ENCODE data around the gene DMPK.
A peak's percentile ranks its signal among the peaks of the same experiment; 100 is the strongest.

DMPK gene

DNA sequence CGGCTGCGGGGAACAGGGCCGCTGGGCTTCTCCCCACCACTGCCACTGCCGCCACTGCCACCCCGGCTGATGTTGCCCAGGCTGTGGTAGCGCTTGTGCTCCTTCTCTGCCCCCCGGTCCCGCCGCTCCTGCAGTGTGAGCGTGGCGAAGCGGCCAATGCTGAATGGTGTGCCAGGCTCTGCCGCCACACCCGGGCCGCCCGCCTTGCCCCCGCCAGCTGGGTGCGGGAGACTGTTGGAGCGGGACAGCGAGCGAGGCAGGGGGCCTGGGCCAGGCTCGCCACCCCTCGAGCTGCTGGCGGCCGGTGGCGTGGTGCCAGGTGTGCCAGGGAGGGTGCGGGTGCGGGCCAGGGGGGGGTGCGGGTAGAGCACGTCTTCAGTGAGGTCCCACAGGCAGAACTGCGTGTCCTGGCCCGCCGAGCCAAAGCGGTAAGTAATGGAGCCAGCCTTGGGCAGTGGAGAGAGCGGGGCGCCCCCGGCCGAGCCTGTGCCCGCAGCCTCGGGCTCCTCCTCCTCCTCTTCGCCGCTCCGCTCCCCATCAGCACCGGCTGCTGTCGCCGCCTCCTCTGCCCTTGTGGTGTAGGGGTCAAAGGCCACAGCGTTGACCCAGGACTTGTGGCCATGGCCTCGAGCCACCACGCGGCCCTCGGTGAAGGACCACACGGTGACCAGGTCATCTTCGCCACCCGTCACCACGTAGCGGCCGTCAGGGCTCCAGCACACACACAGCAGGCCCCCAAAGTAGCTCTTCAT, 3.7 kb upstream of the DMPK start:
- DNase-seq (ENCODE audit: low read depth, low spot score), result no peak

DNA sequence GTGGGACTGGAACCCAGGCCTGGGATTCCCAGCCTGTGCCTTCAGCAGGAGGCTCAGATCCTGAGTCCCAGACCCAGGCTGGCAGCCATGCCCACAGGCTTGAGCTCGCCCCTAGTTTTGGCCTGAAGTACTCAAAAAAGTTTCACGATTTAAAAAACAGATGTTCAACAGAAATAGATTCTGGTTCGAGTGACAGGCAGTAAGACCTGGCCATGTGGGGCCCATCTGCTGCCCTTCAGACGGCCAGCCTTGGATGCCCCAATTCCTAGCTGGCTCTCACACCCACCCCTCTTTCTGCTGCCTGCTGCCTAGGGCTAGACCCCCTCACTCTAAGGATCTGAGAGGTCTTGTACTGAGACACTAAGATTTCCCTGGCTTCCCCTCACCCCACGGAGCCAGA, 2.8 kb upstream of the DMPK start:
- DNase-seq (ENCODE audit: low read depth, low spot score), result no peak

DNA sequence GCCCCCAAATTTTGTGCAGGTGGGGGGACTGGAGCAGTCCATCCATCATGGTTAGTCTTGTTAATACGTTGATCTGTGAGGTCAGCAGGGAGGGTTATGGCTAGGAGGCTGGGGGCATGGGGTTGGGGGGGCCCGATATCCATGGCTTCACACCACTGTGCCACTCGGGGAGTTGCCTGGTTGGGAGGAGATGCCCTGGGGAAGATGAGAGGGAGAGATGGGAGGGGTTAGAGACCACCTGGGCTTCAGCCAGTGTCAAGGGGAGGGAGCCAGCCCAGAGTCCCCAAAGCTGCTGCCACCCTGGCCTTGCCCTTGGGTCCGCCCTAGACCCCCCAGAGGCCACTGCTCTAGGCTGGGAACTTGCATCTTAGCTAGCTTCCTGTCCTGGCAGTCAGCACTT, 1.8 kb upstream of the DMPK start:
- DNase-seq (ENCODE audit: low read depth, low spot score), result no peak

DNA sequence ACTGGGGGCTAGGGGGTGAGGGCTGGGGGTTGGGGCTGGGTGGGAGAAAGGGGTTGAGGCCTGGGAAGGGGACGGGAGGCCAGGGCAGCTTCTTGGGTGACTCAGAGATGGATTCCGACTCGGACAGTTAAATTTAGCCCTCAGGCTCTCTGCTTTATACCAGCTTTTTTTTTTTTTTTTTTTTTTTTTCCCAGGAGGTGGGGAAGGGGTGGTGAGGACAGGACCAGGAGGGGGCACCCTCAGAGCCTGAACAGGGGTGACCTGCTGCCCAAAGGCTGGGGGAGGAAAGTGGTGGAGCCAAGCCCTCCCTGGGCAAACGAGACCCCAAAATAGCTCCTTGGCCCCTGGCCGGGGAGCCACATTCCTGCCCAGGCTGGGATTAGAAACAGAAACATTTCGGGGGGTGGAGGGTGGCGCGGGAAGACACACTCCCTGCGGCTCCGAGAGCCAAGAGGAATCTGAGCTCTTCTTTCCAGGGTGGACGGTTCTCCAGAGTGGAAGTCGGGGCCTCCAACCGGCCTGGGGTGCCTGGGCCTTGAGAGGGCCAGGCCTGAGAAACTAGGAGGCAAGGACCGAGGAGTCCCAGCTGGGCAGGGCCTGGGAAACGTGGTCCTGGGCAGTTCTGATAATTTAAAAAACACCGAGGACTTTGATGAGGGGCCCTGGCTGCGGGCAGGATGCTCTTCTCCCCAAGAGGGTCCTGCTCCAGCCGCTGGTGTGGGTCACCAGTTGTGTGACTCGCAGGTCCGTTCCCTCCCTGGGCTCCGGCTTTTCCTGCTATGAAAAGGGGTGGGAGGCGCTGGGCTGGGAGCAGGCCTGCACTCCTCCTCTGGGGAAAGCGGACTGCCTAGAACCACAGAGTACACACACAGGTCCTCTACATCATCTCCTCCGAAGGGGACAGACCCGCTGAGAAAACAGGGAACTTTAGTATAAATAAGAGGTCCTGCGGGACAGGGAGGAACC, 813 bp upstream of the DMPK start:
- peak; percentile 60 for DNase-seq (ENCODE audit: low read depth, low spot score)

DNA sequence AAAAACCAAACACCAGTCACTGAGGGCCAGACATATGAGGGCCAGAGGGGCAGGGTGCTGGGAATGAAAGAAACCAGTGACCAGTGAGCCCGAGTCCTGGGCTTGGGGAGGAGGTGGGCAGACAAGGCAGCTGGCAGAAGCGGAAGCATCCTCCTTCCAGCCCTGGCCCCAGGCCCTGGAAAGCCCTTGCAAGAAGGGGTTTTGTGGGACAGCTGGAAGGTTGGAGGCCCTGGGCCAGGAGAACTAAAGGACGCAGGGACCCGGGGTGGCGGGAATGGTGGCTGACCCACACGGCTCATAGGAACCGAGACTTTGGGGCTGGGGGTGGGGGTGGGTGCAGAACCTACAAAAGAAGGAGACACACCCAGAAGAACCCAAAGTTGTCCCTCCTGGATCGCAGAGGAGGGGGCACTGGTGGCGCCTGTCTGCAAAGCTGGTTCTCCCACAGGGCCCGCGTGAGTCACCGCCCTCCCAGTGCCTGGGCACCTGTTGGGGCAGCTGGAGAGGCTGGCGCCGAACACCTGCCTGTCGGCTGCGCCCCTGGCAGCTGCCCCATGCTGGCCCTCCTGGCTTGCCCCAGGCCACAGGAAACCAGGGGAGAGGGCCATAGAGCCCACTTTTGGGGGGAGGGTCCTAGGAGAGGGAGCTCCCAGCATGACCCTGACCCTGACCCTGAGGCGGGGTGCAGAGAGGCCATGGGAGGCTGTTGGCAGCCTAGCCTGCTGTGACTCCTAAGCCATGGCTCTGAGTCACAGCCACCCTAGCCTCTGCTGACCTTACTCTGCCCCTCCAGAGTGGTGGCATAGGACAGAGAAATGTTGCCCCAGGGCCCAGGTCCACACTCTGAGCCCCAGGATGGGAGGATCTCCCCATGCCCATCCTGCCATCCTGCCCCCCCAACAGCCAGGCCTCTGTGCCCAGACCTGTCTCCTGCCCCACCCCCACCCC, 802 bp downstream of the DMPK start:
- DNase-seq (ENCODE audit: low read depth, low spot score), result no peak

DNA sequence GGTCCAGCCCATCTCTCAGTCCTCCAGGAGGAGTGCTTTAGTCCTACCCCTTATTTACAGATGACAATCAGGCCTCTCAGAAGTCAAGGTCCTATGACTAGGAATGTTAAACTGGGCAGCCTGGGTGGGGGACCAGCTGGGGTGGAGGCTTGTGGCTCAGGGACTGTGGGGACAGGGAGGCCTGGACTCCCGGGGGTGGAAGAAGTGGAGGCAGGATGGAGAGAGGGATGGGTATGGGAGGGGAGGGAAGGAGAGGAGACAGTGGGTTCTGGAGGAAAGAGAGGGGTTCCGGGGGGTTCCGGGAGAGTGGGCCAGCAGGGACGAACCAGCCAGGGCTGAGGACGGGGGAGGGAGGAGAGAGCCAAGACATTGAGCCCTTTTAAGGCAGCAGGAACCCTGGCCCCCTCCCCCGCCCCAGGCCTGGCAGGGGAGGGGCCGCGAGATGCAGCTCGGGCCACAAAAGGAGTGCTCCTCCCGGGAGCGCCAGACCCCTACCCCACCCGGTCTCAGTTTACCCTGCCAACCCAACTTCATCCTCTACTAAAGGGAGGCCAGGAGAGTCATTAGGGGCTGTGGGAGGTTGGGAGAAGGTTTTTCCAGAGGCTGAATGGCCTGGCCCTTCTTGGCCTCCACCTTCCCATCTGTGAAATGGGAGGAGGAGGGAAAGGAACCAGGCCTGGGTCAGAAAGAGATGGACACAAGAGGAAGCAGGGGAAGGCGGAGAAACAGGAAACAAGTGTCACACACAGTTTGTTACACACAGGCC, 1.7 kb downstream of the DMPK start:
- DNase-seq (ENCODE audit: low read depth, low spot score), result peak; percentile 21

DNA sequence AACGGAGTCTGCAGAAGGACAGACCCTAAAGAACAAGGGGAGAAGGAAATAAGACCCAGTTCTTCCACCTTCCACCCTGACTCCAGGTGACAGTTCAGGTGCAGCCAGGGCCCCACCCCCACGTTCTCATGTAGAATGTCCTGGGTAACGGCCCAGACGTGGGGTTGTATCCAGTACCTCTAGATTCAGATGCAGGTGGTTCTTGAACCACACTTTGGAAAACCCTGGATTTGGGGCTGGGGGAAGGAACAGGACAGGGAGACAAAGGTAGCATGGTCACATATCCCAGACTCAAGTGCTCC, 2.2 kb downstream of the DMPK start:
- DNase-seq (ENCODE audit: low read depth, low spot score), result peak; percentile 22

DNA sequence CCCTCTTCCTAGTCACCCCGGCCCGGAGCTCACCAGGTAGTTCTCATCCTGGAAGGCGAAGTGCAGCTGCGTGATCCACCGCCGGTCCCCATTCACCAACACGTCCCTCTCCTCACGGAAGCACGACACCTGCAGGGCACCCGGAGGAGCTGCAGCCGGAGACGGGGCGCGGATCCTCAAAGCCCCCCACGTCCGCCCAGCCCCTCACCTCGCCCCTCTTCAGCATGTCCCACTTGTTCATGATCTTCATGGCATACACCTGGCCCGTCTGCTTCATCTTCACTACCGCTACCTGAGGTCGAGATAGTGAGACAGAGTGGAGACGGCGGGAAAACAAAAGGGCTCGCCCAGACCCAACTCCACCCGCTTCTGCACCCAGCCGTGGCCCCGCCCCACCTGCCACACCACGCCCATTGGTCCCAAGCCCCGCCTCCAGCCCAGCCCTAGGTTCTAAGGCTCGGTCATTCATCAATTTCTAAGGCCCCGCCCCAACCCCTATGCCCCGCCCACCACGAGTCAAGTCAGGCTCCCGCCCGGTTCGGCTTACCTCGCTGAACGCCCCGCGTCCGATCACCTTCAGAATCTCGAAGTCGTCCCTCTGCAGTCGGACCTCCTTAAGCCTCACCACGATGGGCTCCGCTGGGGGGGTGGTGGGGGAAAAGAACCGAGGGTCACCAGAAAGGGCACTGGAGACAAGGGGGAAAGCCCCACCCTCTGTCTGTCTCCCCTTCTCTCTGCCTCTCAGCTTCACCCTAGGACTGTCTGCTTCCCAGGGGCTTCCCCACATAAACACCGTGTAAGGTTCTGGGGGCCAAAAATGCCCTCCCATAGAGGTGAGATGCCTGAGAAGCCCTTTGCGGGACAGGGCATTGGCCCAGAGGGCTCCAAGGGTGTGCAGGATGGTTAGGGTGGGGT, 2.8 kb downstream of the DMPK start:
- DNase-seq (ENCODE audit: low read depth, low spot score), result peak; percentile 95

DNA sequence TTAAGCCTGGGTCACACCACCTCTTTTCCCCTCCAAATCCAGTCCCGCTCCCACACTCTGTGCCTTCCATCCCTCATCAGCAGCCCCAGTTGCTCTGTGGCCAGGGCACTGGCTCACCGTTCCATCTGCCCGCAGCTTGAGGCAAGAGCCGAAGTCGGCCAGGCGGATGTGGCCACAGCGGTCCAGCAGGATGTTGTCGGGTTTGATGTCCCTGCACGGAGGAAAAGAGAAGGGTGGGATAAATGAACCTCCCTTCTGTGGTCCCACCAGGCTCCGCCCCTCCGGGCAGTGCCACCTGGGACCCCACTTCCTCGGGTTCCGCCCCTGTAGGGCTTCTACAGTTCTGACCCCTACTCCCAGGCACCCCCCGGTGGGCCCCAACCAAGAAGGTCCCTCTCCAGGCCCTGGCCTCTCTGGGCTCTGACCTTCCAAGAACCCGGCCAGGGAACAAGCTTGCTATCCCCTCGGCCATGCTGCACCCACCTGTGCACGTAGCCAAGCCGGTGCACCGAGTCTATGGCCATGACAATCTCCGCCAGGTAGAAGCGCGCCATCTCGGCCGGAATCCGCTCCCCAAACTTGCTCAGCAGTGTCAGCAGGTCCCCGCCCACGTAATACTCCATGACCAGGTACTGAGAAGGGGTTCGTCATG, 4.2 kb downstream of the DMPK start:
- no peak for DNase-seq (ENCODE audit: low read depth, low spot score)

DNA sequence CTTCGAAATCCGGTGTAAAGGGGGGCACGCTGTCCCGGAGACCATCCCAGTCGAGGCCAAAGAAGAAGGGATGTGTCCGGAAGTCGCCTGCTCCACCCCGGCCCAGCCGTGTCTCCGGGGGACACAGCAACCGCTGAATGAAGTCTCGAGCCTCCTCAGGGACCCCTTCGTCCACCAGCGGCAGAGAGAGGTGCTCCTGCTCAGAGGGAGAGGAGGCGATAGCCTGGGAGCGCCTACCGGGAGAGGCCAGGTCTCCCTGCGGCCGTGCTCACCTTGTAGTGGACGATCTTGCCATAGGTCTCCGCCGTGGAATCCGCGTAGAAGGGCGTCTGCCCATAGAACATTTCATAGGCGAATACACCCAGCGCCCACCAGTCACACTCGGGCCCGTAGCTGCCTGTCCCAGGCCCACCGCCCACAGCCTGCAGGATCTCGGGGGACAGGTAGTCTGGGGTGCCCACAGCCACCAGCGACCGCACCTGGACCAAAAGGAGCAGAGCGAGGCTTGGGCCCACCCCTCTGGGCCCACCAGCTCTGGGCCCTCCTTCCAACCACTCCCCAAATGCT, 4.8 kb downstream of the DMPK start:
- DNase-seq (ENCODE audit: low read depth, low spot score), result no peak

DNA sequence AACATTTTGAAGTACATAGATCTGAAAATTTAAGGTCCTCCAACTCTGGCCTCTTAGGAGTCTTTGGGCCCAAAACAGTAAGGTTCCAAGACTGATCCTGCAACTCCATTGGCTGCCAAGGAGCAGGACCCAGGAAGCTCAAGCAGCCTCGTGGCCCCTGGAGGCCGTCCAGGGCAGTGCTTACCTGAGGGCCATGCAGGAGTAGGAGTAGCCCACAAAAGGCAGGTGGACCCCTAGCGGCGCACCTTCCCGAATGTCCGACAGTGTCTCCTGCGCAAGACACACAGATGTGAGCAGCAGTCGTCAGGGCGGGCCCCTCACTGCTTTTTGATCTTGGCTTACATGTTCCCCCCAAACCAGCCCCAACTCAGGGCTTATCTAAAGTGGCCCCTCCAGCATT, 7.5 kb downstream of the DMPK start:
- peak; percentile 80 for DNase-seq (ENCODE audit: low read depth, low spot score)

DNA sequence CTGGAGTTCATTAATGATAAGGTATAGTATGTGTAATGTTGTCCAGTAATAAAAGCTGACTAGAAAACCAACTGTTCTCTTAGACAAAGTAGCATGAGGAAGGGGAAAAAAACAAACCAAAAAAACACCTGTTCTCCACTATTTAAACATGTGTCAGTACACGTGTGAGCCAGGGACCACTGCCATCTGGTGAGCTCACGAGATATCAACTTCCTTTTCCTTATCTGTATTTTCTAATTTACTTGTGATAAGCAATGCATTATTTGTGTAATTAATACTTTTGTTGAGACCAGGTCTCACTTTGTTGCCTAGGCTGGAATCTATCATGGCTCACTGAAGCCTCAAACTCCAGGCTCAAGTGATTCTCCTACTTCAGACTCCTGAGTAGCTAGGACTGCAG, 8.9 kb downstream of the DMPK start:
- DNase-seq (ENCODE audit: low read depth, low spot score), result no peak

DNA sequence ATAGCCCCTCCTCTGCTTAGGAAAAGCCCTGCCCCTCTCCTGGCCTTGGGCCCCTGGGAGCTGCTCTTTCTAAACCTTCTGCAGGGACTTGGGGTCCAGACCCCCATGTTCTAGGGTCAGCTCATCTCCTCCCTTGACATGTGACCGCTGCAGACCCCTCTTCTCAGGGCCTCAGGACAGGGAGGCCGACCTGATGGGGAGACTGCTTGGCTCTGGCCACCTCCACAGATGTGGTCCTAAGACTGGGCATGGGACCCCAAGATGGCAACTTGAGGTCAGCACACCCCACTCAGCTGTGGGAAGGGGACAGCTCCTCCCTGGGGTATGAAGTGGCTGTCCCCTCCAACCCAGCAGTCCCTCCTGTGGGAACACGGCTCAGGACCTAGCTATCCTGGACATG, 9.4 kb downstream of the DMPK start:
- DNase-seq (ENCODE audit: low read depth, low spot score), result no peak

DNA sequence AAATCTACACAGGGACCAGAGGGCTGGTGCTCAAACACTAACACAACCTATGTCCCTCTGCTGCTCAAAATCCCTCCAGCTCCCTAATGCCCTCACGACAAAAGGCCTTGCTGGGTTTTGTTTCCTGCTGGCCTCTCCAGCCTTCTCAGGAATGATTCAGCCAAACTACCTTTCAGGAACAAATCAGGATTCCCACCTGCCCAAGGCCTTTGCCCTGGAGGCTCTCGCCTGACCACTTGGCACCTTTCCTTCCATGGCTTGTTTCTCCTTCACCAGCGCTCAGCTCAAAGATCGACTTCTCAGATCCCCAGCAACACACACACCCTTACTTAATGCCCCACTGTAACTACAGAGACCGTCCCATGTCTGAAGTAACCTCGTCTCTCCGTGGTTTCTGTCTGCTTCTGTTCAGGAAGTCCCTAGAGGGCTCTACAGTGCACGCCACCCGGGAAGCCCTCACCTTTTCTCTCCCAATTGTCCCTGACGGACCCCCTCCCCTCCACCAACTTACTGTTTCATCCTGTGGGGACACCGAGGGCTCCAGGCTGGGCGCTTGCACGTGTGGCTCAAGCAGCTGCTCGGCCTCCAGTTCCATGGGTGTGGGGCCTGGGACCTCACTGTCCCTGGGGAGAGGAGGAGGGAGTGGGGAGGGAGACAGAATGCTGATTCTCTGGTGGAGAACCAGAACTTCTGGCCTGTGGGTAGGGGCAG, 10.0 kb downstream of the DMPK start:
- peak; percentile 40 for DNase-seq (ENCODE audit: low read depth, low spot score)

DNA sequence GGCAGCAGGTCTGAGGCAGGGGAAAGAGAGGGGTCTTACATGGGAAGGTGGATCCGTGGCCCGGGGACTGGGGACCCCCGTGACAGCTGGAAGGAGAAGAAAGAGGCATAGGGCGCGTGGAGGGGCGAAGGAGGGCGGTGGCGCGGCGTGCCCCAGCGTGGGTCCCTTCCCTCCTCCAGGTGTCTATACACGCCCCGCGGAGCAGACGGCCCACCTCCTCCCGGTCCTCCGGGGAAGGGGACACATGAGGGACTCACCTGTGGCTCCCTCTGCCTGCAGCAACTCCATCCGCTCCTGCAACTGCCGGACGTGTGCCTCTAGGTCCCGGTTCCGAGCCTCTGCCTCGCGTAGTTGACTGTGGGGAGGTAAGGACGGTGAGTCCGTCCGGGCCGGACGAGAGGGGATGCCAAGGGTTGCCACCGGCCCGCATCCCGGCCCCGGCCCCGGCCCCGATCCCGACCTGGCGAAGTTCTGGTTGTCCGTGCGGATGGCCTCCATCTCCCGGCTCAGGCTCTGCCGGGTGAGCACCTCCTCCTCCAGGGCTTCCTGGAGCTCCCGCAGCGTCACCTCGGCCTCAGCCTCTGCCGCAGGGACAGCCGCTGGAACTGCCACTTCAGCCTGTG, 10.9 kb downstream of the DMPK start:
- peak; percentile 46 for DNase-seq (ENCODE audit: low read depth, low spot score)

DNA sequence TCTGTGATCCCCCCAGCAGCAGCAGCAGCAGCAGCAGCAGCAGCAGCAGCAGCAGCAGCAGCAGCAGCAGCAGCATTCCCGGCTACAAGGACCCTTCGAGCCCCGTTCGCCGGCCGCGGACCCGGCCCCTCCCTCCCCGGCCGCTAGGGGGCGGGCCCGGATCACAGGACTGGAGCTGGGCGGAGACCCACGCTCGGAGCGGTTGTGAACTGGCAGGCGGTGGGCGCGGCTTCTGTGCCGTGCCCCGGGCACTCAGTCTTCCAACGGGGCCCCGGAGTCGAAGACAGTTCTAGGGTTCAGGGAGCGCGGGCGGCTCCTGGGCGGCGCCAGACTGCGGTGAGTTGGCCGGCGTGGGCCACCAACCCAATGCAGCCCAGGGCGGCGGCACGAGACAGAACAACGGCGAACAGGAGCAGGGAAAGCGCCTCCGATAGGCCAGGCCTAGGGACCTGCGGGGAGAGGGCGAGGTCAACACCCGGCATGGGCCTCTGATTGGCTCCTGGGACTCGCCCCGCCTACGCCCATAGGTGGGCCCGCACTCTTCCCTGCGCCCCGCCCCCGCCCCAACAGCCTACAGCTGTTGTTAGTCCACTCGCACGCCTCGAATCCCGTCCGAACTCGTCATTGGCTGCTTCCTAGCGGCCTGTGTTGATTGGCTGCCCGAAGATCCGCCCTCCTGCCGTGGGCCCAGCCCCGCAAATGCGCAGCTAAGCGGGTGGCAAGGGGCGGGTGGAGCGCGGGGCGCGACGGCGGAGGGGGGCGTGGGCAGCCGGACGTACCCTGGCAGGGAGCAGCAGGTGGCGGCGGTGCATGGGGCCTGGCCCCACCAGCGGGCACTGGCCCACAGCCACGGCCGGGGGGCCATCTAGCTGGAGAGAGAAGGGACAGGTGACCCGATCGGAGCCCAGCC, 11.8 kb downstream of the DMPK start:
- peak; percentile 99 for DNase-seq (ENCODE audit: low read depth, low spot score)

DNA sequence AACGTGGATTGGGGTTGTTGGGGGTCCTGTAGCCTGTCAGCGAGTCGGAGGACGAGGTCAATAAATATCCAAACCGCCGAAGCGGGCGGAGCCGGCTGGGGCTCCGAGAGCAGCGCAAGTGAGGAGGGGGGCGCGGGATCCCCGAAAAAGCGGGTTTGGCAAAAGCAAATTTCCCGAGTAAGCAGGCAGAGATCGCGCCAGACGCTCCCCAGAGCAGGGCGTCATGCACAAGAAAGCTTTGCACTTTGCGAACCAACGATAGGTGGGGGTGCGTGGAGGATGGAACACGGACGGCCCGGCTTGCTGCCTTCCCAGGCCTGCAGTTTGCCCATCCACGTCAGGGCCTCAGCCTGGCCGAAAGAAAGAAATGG, 12.5 kb downstream of the DMPK start:
- DNase-seq (ENCODE audit: low read depth, low spot score), result no peak

All from ELF-1 (cell line).